Measurements from ENCODE around the gene NUDT17. TPM values are rescaled to one million over a fixed set of nuclear protein-coding genes. Genes with fewer than 3 reads are reported as not detected.
"Not testable (repeated sequence)": the region's sequence is repeated elsewhere in the genome, so short reads cannot be mapped to it uniquely, and the experiment has no call there.

NUDT17 gene, protein sequence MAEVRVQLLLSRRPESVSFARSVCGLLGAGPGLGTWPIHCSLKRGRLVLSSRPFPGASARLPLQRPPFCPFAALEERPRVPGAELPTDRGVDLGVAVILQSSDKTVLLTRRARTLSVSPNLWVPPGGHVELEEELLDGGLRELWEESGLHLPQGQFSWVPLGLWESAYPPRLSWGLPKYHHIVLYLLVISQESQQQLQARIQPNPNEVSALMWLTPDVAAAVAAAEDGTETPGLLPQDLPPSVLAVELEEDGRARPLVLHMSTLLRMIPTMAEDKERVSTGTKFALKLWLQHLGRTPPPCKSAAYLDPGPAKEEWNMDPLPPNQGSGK
- total RNA-seq (15.9 TPM), polyA plus RNA-seq (ENCODE audit: insufficient read depth in 1 of 8, insufficient read length in 8 of 8, low replicate concordance in 1 of 8) (10 to 100 TPM; 11.9 to 20.8 (median 13.8) TPM)
- long read RNA-seq, donor 1 = 0 reads
- long read RNA-seq, donor 2 = 0 reads
- long read RNA-seq, donor 3, partial matches to known transcripts = 7 of 13 reads
- long read RNA-seq, donor 3, other reads (novel, unspliced or antisense) = 5 of 13 reads
- long read RNA-seq, donor 4 = 0 reads
- long read RNA-seq, donor 5 = 0 reads
- long read RNA-seq, donor 6, partial matches to known transcripts = 74 of 75 reads
- long read RNA-seq, donor 6, other reads (novel, unspliced or antisense) = 0 of 75 reads
- long read RNA-seq, donor 7, partial matches to known transcripts = 18 of 19 reads
- long read RNA-seq, donor 7, other reads (novel, unspliced or antisense) = 0 of 19 reads
- long read RNA-seq, donor 8 = 0 reads
- long read RNA-seq, donor 9 = 0 reads
- long read RNA-seq, donor 10 = 0 reads
- long read RNA-seq, donor 11 = 0 reads

DNA sequence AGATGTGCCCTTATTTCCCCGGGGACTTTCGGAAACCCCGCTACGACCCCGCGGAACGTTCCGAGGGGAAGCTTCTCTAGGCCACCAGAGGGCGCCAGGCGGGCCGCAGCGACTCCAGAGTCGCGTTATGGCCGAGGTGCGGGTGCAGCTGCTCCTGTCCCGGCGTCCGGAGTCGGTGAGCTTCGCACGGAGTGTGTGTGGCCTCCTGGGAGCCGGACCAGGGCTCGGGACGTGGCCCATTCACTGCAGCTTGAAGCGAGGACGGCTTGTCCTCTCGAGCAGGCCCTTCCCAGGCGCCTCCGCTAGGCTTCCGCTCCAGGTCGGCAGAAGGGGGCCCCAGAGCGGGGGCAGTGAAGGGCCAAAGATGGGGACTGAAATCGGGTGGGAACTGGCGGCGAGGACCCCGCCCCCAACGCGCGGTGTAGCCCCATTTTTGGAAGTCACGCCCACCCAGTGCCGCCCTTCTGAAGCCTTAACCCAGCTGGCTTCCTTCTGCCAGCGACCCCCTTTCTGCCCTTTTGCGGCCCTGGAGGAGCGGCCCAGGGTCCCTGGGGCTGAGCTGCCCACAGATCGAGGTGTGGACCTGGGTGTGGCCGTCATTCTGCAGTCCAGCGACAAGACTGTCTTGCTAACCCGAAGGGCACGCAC is at the start of gene NUDT17:
TSS of gene NUDT17 (plus strand) at position 117 of the 648 bp plus-strand sequence. CDS start at position 128, 11 bp downstream.
- H3K27ac ChIP-seq (ENCODE audit: low read length) = peak within 1 kb of the TSS; percentile 83
- DNase-seq = peak; percentile 88
- peaks cover 46% of the 10 kb centered on the region for H3K36me3 ChIP-seq (ENCODE audit: control insufficient read depth, insufficient read depth, low read length)
- no peaks in the 10 kb centered on the region for H3K27me3 ChIP-seq (ENCODE audit: control insufficient read depth, insufficient read depth, low read length)
- no peaks in the 10 kb centered on the region for H3K9me3 ChIP-seq (replicated peaks; ENCODE audit: control insufficient read depth, low read depth, low read length)
- WGBS (ENCODE audit: insufficient coverage) = under 1% methylated on average over 50 of the region's 50 CpGs
- H3K4me1 ChIP-seq (ENCODE audit: control insufficient read depth, insufficient read depth, low read length) = peaks cover 10% of the 10 kb centered on the region
- peak within 1 kb of the TSS; percentile 62 for H3K4me3 ChIP-seq (ENCODE audit: low read length)

DNA sequence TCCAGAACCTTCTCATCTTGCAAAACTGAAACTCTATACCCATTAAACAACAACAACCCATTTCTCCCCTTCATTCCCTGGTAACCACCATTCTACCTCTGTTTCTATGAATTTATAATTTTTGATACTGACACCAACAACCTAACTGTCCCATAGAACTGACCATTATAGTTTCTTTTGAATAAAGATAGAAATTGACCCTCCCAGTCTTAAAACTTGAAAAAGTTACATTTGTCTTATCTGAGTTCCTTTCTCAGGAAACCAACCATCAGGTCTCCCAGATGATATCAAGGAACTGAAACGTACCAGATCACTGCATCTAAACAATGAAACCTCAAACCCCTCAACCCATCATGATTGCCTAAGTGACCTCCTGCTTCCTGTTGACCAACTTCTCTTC is 48.7 kb upstream of the NUDT17 start:
- H3K36me3 ChIP-seq (ENCODE audit: control insufficient read depth, insufficient read depth, low read length) = no peaks in the 10 kb centered on the region
- DNase-seq = no peak
- H3K27me3 ChIP-seq (ENCODE audit: control insufficient read depth, insufficient read depth, low read length) = no peaks in the 10 kb centered on the region
- 50% methylated on average over 1 of the region's 1 CpG for WGBS (ENCODE audit: insufficient coverage)
- no peak overlapping the region for H3K4me3 ChIP-seq (ENCODE audit: low read length)
- no peaks in the 10 kb centered on the region for H3K4me1 ChIP-seq (ENCODE audit: control insufficient read depth, insufficient read depth, low read length)
- no peak overlapping the region for H3K27ac ChIP-seq (ENCODE audit: low read length)
- peaks cover 14% of the 10 kb centered on the region for H3K9me3 ChIP-seq (replicated peaks; ENCODE audit: control insufficient read depth, low read depth, low read length)

DNA sequence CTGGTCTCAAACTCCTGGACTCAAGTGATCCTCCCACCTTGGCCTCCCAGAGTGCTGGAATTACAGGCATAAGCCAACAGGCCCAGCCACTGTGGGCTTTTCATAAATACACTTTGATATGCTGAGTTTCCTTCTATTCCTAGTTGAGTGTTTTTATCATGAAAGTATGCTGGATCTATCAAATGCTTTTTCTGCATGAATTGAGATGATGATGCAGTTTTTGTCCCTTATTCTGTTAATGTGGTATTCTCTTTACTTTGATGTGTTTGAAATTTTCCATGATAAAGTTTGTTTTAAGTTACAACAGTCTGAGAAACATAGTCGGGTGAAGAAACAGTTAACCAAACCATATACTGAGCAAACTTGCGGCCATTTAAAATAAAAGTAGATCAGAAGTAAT is 45.6 kb upstream of the NUDT17 start:
- no CpG with 5 or more reads among the region's 2 CpGs for WGBS (ENCODE audit: insufficient coverage)
- H3K9me3 ChIP-seq (replicated peaks; ENCODE audit: control insufficient read depth, low read depth, low read length) = peaks cover 14% of the 10 kb centered on the region
- H3K4me3 ChIP-seq (ENCODE audit: low read length) = no peak overlapping the region
- no peaks in the 10 kb centered on the region for H3K27me3 ChIP-seq (ENCODE audit: control insufficient read depth, insufficient read depth, low read length)
- no peaks in the 10 kb centered on the region for H3K36me3 ChIP-seq (ENCODE audit: control insufficient read depth, insufficient read depth, low read length)
- H3K4me1 ChIP-seq (ENCODE audit: control insufficient read depth, insufficient read depth, low read length) = no peaks in the 10 kb centered on the region
- DNase-seq = no peak
- H3K27ac ChIP-seq (ENCODE audit: low read length) = no peak overlapping the region

DNA sequence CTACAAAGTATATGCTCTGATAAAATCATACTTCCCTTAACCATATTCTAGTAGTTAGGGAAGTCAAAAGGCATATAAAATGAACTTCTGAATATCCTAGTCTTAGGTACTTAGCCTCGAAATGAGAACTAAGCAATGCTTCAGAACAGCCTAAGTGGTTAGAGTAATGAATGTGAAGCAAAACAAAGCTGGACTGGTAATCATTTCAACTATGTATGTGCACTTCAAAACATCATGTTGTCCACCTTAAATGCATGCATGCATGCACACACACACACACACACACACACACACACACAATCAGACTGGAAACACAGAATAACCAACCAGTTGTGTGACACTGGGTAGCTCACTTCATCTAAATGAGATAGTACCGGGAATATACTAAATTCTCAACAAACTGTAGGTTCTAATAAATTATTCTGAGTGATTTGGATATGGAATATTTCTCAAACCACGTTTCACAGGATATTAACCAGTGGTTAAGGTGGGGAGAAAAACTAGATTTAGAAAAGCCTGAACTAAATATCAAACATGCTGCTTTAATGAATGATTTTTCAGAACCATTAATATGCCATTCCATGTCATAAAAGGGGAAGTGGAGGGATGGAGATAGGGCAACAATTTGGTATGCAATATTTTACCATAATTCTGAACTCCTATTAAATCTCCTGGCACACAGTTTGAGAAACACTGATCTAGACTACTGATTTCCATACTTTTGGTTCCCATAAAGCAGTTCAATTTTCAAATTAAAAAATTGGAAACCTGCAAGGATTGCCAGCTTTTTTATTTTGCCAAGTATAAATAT is 41.0 kb upstream of the NUDT17 start:
- Histone ChIP-seq H3K4me1 (ENCODE audit: control insufficient read depth, insufficient read depth, low read length) (no peaks in the 10 kb centered on the region), H3K4me3 (ENCODE audit: low read length) (no peak overlapping the region), H3K27ac (ENCODE audit: low read length) (no peak overlapping the region), H3K27me3 (ENCODE audit: control insufficient read depth, insufficient read depth, low read length) (no peaks in the 10 kb centered on the region), H3K36me3 (ENCODE audit: control insufficient read depth, insufficient read depth, low read length) (no peaks in the 10 kb centered on the region), H3K9me3 (replicated peaks; ENCODE audit: control insufficient read depth, low read depth, low read length) (no peaks in the 10 kb centered on the region)
- no CpG with 5 or more reads among the region's 3 CpGs for WGBS (ENCODE audit: insufficient coverage)
- no peak for DNase-seq

DNA sequence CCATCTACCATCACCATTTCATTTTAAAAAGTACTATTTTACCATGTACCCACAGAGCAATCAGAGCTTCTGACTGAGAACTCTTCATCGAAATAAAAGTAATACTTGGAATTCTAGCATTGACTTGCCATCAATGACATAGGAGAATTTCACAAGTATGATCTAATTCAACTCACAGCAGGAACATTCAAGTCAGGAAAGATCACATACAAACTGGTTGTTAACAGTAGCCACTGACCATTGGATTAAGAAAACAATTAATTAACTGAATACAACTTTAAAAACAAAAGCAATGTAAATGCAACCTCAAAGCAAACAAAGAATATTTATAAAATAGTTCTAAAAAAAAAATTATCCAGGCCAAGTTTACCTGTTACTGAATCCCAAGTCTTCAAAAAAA is 40.4 kb upstream of the NUDT17 start:
- WGBS (ENCODE audit: insufficient coverage) = no CpG with 5 or more reads among the region's 1 CpG
- H3K36me3 ChIP-seq (ENCODE audit: control insufficient read depth, insufficient read depth, low read length) = no peaks in the 10 kb centered on the region
- no peak overlapping the region for H3K4me3 ChIP-seq (ENCODE audit: low read length)
- H3K4me1 ChIP-seq (ENCODE audit: control insufficient read depth, insufficient read depth, low read length) = no peaks in the 10 kb centered on the region
- no peaks in the 10 kb centered on the region for H3K9me3 ChIP-seq (replicated peaks; ENCODE audit: control insufficient read depth, low read depth, low read length)
- no peak for DNase-seq
- H3K27me3 ChIP-seq (ENCODE audit: control insufficient read depth, insufficient read depth, low read length) = no peaks in the 10 kb centered on the region
- H3K27ac ChIP-seq (ENCODE audit: low read length) = no peak overlapping the region

DNA sequence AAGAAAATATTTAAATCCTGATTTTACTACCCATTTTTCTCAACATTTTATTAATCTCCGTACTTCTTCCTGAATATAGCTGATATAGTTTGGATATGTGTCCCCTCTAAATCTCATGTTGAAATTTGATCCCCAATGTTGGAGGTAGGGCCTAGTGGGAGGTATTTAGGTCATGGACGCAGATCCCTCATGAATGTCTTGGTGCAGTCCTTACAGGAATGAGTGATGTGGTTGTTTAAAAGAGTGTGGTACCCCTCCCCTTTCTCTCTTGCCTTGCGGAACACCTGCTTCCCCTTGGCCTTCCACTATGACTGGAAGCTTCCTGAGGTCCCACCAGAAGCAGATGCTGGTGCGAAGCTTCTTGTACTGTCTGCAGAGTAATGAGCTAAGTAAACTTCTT is 39.0 kb upstream of the NUDT17 start:
- no peaks in the 10 kb centered on the region for H3K4me1 ChIP-seq (ENCODE audit: control insufficient read depth, insufficient read depth, low read length)
- H3K9me3 ChIP-seq (replicated peaks; ENCODE audit: control insufficient read depth, low read depth, low read length) = no peaks in the 10 kb centered on the region
- H3K4me3 ChIP-seq (ENCODE audit: low read length) = no peak overlapping the region
- no peaks in the 10 kb centered on the region for H3K27me3 ChIP-seq (ENCODE audit: control insufficient read depth, insufficient read depth, low read length)
- H3K27ac ChIP-seq (ENCODE audit: low read length) = no peak overlapping the region
- no CpG with 5 or more reads among the region's 4 CpGs for whole genome bisulfite sequencing (ENCODE audit: insufficient coverage)
- H3K36me3 ChIP-seq (ENCODE audit: control insufficient read depth, insufficient read depth, low read length) = no peaks in the 10 kb centered on the region
- DNase-seq = no peak

DNA sequence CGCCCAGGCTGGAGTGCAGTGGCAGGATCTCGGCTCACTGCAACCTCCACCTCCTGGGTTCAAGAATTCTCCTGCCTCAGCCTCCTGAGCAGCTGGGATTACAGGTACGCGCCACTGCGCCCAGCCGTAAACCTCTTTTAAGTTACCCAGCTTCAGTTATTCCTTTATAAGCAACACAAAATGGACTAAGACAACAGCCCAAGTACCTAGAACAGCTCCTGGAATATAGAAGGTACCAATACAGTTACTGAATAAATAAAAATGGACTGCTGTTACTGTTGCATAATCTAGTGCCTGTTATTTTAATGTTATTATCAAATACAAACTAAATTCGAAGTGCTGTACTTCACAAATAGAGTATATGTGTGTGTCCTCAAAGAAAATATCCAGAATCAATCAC is 38.6 kb upstream of the NUDT17 start:
- H3K4me1 ChIP-seq (ENCODE audit: control insufficient read depth, insufficient read depth, low read length) = no peaks in the 10 kb centered on the region
- no peak overlapping the region for H3K27ac ChIP-seq (ENCODE audit: low read length)
- WGBS (ENCODE audit: insufficient coverage) = 100% methylated on average over 6 of the region's 7 CpGs
- no peak overlapping the region for H3K4me3 ChIP-seq (ENCODE audit: low read length)
- no peaks in the 10 kb centered on the region for H3K9me3 ChIP-seq (replicated peaks; ENCODE audit: control insufficient read depth, low read depth, low read length)
- no peaks in the 10 kb centered on the region for H3K36me3 ChIP-seq (ENCODE audit: control insufficient read depth, insufficient read depth, low read length)
- DNase-seq = no peak
- no peaks in the 10 kb centered on the region for H3K27me3 ChIP-seq (ENCODE audit: control insufficient read depth, insufficient read depth, low read length)

DNA sequence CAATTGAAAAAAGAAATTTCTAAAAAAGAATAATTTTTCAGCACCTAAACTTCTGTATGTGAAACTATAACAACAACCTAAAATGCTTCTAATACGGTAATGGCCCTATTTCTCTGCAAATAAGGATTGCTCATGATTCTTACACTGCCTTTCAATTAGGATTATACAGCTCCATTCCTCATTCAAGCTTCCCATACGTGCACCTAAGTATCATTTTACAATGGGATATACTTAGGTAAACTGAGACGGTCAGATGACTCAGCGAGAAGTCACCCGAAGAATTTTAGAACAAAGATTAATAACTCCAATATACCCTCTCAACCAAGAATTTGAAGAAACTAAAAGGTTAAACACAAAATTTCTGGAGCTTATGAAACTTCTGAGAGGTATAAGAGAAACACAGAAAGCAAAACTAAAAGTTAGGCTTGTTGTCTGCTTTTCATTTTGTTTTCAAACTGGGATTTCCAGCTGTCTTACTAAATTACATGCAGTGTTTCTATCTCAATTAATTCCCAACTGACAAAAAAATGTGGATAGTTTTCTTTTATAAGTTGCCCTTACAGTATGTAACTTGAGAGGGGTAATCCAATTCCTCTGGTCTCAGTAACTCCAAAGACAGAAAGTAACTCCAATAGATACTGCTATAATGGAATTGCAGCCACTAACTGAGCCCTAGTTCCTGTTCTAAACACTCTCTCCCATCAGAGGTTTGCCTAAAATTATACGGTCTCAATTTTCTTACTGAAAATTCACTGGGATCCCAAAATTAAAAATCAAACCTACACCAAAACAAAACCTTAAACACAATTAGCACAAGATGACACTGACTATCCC is 32.2 kb upstream of the NUDT17 start:
- WGBS (ENCODE audit: insufficient coverage) = no CpG with 5 or more reads among the region's 6 CpGs
- not testable (repeated sequence) for H3K27me3 ChIP-seq (ENCODE audit: control insufficient read depth, insufficient read depth, low read length); DNase-seq; H3K36me3 ChIP-seq (ENCODE audit: control insufficient read depth, insufficient read depth, low read length); H3K4me3 ChIP-seq (ENCODE audit: low read length); H3K27ac ChIP-seq (ENCODE audit: low read length); H3K4me1 ChIP-seq (ENCODE audit: control insufficient read depth, insufficient read depth, low read length); H3K9me3 ChIP-seq (replicated peaks; ENCODE audit: control insufficient read depth, low read depth, low read length)

DNA sequence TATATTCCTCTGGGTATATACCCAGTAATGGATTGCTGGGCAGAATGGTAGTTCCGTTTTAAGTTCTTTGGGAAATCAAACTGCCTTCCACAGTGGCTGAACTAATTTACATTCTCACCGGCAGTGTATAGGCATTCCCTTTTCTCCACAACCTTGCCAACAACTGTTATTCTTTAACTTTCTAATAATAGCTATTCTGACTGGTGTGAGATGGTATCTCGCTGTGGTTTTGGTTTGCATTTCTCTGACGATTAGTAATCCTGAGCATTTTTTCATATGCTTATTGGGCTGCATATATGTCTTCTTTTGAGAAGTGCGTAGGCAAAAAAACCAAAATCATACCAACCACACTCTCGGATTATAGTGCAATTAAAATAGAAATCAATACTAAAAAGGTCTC is 27.3 kb upstream of the NUDT17 start:
- H3K27ac ChIP-seq (ENCODE audit: low read length); H3K4me3 ChIP-seq (ENCODE audit: low read length): not testable (repeated sequence)
- WGBS (ENCODE audit: insufficient coverage) = no CpG with 5 or more reads among the region's 6 CpGs

More for the DNA sequence above, 27.3 kb upstream of the NUDT17 start:
- not testable (repeated sequence) for H3K4me1 ChIP-seq (ENCODE audit: control insufficient read depth, insufficient read depth, low read length); H3K27me3 ChIP-seq (ENCODE audit: control insufficient read depth, insufficient read depth, low read length); H3K9me3 ChIP-seq (replicated peaks; ENCODE audit: control insufficient read depth, low read depth, low read length); DNase-seq; H3K36me3 ChIP-seq (ENCODE audit: control insufficient read depth, insufficient read depth, low read length)

Data from muscle of leg (tissue), 16 donors.